ENCODE measurements around the gene IFI6.

Gene IFI6

DNA sequence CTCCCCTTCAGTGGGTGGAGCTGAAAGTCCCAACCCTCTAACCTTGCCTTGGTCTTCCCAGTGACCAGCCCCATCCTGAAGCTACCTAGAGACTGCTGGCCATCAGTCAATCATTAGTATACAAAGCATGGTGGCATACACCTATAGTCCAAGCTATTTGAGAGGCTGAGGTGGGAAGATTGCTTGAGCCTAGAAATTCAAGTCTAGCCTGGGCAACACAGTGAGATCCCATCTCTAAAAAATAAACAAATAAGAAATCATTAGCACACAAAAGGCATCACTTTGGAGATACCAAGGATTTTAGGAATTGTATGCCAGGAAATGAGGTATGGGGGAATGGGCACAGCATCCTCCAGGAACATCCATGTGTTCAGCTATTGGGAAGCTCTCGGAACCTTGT, 4.4 kb upstream of the IFI6 start:
- no peak for DNase-seq

DNA sequence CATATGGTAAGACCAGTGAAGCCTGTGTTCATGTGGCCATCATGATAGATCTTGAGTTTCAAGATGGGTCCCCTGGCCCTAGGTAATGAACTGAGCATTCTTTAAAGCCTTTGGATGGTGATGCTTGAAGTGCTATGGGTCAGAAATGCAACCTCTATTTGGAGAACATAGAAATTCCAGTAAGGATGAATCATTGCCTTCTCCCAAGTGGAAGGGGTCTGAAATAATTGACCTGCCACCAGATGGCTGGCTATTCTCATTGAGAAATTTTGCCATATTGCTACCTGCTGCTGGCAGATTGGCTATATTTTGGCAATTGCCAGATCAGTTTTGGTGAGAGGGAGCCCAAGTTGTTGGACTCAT, 739 bp upstream of the IFI6 start:
- no peak for DNase-seq

- no peak for DNase-seq
These were observed 2.1 kb downstream of the IFI6 start for GRCh38 chr1:27669876-27670275.

DNA sequence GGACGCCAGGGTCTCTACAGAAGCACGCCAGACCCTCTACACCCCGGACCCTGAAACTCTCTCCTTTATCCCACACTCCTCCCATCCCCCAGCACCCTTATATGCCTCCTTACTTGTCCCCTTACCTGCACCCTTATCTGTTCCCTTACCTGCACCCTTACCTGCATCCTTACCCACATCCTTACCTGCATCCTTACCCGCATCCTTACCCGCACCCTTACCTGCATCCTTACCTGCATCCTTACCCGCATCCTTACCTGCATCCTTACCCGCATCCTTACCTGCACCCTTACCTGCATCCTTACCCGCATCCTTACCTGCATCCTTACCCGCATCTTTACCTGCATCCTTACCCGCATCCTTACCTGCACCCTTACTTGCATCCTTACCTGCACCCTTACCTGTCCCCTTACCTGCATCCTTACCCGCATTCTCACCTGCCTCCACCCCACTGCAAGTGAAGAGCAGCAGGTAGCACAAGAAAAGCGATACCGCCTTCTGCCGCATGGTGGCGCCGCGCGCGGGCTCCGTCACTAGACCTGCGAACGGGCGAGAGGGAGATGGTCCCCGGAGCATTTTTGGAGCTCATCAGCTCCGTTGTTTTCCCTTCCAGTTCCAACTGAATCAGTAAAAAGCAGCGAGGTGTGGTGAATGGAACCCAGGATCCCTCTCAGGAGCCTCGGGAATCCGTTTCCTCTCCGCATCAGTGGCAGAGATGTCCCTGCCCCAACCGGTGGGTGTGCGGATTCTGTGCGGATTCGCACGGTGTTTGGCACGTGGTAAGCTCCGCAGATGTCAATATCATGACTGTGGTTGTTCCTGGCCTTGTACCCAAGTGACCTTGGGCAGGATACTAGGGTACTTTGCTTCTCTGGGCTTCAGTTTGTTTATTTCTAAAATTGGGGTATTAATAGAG, 2.9 kb downstream of the IFI6 start:
- peak in 49 of 56 donors; percentile 8 to 84 (median 47) for DNase-seq

- DNase-seq, result no peak
These were observed 3.7 kb downstream of the IFI6 start for GRCh38 chr1:27668121-27668807.

GRCh38 chr1:27666791-27667254, 5.2 kb downstream of the IFI6 start:
- DNase-seq, result no peak

DNA sequence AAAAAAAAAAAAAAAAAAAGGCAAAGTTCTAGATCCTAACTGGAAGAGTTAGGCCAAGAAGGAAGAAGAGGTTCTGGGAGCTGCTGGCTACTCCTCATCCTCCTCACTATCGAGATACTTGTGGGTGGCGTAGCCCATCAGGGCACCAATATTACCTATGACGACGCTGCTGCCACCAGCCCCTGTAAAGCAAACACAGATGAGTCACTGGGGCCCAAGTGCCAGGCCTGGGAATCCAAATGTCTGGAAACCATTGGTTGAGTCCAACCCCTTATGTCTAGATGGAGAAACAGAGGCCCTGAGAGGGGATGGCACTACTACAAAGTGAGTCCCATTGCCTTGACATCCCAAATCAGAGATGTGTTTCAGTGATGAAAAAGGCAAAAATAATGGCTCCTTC, 5.7 kb downstream of the IFI6 start:
- no peak for DNase-seq

GRCh38 chr1:27665016-27665651, 6.9 kb downstream of the IFI6 start:
- no peak for DNase-seq

GRCh38 chr1:27664291-27664690, 7.7 kb downstream of the IFI6 start:
- no peak for DNase-seq

DNA sequence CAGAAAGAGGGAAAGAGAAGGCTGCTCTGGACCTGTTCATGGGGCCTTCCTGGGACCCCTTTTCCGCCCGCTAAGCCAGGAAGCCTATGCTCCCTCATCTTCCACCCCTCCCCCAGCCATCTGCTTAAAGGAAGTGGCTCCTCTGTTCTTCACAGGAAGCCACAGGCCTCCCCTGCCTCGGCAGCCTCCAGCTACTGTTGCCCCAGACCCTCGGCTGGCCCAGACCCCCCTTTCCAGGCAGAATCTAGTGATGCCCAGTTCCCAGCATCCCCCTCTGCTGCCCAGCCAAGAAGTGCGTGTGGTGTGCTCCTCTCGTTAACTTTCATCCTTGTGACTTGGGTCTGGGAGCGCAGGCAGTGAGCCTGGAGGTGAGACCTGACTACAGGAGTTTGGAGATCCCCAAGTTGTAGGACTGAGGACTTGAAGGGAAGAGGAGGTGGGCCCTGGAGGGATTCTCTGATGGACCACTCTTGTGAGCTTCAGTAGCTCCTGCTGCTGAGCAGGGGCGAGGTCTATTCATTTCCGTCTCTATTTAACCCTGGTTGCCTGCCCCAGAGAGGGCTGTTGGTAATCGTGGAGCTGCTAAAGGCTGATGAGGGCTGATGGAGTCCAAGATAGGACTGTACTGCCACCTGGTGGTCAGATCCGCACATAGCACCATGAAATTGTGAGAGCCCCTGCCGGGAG, 9.1 kb downstream of the IFI6 start:
- peak in 52 of 56 donors; percentile 16 to 92 (median 66) for DNase-seq

GRCh38 chr1:27662261-27662660, 9.7 kb downstream of the IFI6 start:
- peak in 5 of 56 donors; percentile 7 to 16 (median 13) for DNase-seq

GRCh38 chr1:27661412-27662075, 10.4 kb downstream of the IFI6 start:
- no peak for DNase-seq

GRCh38 chr1:27660300-27660835, 11.6 kb downstream of the IFI6 start:
- no peak for DNase-seq

DNA sequence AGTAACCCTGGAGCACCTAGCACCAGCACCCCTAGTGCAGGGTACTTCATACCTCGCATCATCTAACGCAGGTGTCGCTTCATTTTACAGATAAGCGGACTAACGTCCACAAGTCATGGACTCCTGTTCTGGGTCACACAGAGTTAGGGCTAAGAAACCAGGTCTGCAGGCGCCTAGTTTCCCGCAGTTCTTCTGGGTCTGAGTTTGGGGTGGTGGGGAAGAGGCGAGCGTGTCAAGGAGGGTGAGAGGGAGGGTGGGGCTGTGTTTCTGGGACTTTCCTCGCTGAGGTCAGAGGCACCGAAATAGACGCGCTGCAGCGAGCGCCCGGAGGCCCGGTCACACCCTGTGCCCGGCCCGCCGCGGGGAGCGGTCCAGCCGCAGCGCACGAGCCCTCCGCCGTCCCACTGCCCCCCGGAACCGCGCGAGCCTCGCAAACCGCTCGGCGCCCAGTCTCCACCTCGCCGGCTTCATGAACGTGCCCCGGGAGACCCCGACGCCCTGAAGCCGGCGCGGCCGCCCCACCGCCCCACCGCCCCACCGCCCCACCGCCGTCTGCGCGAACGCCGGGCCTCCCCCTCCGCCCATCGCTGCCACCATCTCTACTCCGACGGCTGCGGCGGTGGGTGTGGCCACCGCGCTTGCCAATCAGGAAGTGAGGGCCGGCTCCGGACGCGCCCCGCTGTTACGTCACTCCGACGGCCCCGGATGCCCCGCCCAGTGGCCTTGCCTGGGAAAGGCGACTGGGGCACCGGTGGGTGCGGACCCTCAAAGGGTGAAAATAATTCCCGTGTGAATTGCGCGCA, 12.3 kb downstream of the IFI6 start:
- DNase-seq, result peak in 53 of 56 donors; percentile 9 to 85 (median 58)

DNA sequence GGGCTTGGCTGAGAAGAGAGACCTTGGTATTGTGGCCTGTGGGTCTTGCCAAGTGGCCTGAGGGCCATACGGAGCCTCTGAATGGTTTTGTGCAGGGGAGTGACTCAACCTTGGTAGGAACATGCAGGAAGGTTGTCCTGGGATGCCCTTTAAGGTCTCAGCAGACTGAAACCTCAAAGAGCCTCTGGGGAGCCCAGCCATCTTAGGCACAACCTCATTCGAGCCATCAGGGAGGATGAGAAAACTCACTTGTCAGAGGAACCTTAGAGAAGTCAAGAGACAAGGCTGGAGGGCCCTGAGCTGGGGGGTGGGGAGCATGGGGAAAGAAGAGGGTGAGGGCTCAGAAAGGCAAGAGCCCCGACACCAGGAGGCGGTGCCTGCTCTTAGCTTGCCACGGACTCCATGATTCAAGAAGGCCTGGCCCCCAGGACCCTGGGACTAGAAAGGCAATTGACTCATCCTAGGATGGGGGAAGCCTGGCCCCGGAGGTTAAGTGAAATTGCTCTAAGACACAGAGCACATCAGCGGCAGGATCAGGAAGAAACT, 13.0 kb downstream of the IFI6 start:
- peak in 1 of 56 donors; percentile 14 for DNase-seq

DNA sequence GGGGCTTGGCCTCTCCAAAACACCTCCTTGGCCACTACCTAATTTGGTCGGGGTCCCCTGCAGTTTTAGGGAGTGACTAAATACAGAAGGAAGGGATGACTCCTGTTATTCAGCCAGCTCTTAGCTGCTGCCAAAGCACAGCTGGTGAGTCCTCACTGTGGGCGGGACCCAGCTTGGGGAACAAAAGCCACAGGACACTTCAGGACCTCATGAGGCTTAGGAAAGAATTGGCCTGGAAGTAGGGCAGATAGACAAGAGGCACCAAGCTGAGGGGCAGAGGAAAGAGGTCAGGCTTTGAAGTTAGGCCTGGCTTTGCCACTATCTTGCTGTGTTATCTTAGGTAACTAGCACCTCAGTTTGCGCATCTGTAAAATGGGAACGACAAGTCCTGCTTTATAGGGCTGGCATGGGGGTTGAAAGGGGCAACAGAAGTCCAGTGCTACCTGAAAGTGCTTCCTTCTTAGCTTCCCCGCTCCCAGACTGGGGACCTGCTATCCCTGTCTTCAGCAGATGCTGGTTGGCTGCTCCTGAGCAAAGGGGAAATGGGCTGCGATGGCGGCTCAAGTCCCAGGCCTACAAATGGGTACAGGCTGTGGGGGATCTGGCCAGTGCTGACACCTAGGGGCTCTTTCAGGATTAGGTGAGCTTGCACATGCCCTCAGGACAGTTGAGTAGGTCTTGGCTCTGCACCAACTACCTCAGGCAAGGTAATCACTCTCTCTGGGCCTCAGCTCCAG, 15.7 kb downstream of the IFI6 start:
- no peak for DNase-seq

DNA sequence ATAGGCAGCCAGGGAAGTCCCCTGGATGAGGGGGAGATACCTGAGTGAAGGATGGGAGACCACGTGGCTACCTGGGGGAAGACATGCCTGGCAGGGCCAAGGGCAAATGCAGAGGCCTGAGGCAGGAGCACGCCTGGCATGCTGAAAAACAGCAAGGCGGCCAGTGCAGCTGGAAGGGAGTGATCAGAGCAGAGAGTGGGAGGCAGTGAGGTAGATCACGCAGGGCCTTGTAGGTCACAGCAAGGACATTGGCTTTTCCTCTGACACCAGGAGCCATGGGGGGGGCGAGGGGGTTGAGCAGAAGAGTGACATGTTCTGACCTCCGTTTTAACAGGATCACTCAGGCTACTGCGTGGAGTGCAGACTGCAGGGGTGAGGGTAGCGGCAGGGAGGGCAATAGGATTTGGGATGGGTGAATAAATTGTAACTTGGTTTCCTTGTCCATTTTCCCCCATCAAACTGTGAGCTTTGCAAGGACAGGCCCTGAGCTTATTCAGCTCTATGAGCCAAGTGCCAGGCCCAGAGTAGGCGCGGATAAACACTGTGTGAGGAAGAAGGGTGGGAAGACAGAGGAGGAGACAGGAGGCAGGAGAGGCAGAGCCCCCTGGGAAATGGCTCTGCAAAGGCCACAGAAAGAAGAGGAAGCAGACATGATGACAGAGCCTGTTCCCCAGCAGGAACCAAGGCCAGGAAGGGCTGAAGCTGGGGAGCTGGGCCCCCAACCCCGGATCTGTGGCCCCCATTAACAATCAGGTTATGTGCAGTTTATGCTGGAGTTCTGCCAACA, 16.6 kb downstream of the IFI6 start:
- no peak for DNase-seq
